Liver (tissue), 3 donors: ENCODE data around the gene BATF.

Experiments used
- EGR1 ChIP-seq, 2 donors: IDR thresholded peaks; 2 replicates each; pipeline ENCODE4 v1.6.1; 2016 to 2018; ENCODE audit warnings: antibody characterized with exemption in 2 of 2, low read depth in 2 of 2
- FOXA2 ChIP-seq: IDR thresholded peaks from 2 replicates; pipeline ENCODE4 v1.6.1; 2016; ENCODE audit warnings: antibody characterized with exemption
- HNF4G ChIP-seq: IDR thresholded peaks from 2 replicates; pipeline ENCODE4 v1.6.1; 2016; ENCODE audit warnings: antibody characterized with exemption
- JUND ChIP-seq, 2 donors: IDR thresholded peaks; 2 replicates each; pipeline ENCODE4 v1.6.1; 2016; ENCODE audit warnings: antibody characterized with exemption in 2 of 2
- RAD21 ChIP-seq, 2 donors: IDR thresholded peaks; 2 replicates each; pipeline ENCODE4 v1.6.1; 2016; ENCODE audit warnings: antibody characterized with exemption in 2 of 2, mild to moderate bottlenecking in 2 of 2
- RXRA ChIP-seq, 2 donors: IDR thresholded peaks; 2 replicates each; pipeline ENCODE4 v1.6.1; 2017 to 2018; ENCODE audit warnings: antibody characterized with exemption in 2 of 2, mild to moderate bottlenecking in 1 of 2
- SP1 ChIP-seq: IDR thresholded peaks from 2 replicates; pipeline ENCODE4 v1.6.1; 2018; ENCODE audit warnings: antibody characterized with exemption, mild to moderate bottlenecking
- TAF1 ChIP-seq: conservative IDR thresholded peaks from 2 replicates; pipeline ENCODE4 v1.6.1; 2016; ENCODE audit warnings: antibody characterized with exemption, mild to moderate bottlenecking
- TF ChIP-seq, protein P1 (sequence below): IDR thresholded peaks from 2 replicates; pipeline ENCODE4 v1.6.1; 2016; ENCODE audit warnings: antibody characterized with exemption
- TF ChIP-seq, protein P2 (sequence below): fragments of 150-350 bp; IDR thresholded peaks from 2 replicates; pipeline ENCODE4 v1.5.1; 2017; ENCODE audit warnings: improper control_type of control experiment, low read depth, low read length; ENCODE audit not compliant: missing input control
- TF ChIP-seq, protein P3 (sequence below): IDR thresholded peaks from 2 replicates; pipeline ENCODE4 v1.6.1; 2016; ENCODE audit warnings: antibody characterized with exemption
- TF ChIP-seq, protein P4 (sequence below): IDR thresholded peaks from 2 replicates; pipeline ENCODE4 v1.6.1; 2016; ENCODE audit warnings: antibody characterized with exemption
- donor health status: healthy.
- donor health status: healthy.

DNA sequence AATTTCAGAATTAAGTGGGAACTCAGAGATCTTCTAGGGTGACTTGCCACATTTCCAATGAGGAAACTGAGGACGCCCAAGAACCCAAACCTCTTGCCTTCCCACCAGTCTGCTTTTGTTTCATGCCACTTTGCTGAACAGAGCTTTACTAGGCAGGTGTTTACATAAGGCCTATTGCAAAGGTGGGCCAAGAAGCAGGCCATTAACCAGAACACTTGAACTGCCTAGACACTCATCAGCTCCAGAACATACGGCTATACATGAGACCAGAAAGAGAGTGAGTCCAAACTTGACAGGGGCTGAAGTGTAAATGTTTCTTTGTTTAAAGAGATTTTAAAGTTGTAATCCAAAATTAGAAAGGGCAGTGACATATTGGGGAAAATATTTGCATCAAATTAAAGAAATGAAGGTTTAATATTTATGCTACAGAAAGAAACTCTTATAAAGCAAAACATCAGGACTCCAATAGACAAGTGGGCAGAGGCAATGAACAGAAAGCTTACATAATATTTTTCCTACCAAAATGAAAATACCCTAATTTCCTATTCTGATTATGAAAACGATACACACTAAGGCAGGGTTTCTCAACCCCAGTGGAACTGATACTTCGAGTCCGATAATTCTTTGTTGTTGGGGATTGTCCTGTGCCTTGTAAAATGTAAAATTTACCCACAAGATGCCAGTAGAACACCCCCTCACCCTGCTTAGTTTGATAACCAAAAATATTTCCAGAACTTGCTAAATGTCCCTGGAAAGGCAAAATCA lies 11.7 kb downstream of the BATF start:
- no peak for TF ChIP-seq TAF1
- TF ChIP-seq, protein P1, sequence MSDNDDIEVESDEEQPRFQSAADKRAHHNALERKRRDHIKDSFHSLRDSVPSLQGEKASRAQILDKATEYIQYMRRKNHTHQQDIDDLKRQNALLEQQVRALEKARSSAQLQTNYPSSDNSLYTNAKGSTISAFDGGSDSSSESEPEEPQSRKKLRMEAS = no peak
- TF ChIP-seq, protein P2, sequence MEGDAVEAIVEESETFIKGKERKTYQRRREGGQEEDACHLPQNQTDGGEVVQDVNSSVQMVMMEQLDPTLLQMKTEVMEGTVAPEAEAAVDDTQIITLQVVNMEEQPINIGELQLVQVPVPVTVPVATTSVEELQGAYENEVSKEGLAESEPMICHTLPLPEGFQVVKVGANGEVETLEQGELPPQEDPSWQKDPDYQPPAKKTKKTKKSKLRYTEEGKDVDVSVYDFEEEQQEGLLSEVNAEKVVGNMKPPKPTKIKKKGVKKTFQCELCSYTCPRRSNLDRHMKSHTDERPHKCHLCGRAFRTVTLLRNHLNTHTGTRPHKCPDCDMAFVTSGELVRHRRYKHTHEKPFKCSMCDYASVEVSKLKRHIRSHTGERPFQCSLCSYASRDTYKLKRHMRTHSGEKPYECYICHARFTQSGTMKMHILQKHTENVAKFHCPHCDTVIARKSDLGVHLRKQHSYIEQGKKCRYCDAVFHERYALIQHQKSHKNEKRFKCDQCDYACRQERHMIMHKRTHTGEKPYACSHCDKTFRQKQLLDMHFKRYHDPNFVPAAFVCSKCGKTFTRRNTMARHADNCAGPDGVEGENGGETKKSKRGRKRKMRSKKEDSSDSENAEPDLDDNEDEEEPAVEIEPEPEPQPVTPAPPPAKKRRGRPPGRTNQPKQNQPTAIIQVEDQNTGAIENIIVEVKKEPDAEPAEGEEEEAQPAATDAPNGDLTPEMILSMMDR = no peak
- no peak for TF ChIP-seq SP1
- no peak for TF ChIP-seq EGR1 (IDR thresholded peaks at IDR 0.05; ENCODE audit: low read depth in 2 of 2)
- TF ChIP-seq RXRA (IDR thresholded peaks at IDR 0.05) = no peak
- no peak for TF ChIP-seq JUND (IDR thresholded peaks at IDR 0.05)
- TF ChIP-seq, protein P3, sequence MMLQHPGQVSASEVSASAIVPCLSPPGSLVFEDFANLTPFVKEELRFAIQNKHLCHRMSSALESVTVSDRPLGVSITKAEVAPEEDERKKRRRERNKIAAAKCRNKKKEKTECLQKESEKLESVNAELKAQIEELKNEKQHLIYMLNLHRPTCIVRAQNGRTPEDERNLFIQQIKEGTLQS = no peak
- TF ChIP-seq, protein P4, sequence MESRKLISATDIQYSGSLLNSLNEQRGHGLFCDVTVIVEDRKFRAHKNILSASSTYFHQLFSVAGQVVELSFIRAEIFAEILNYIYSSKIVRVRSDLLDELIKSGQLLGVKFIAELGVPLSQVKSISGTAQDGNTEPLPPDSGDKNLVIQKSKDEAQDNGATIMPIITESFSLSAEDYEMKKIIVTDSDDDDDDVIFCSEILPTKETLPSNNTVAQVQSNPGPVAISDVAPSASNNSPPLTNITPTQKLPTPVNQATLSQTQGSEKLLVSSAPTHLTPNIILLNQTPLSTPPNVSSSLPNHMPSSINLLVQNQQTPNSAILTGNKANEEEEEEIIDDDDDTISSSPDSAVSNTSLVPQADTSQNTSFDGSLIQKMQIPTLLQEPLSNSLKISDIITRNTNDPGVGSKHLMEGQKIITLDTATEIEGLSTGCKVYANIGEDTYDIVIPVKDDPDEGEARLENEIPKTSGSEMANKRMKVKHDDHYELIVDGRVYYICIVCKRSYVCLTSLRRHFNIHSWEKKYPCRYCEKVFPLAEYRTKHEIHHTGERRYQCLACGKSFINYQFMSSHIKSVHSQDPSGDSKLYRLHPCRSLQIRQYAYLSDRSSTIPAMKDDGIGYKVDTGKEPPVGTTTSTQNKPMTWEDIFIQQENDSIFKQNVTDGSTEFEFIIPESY = no peak
- no peak for TF ChIP-seq RAD21 (IDR thresholded peaks at IDR 0.05)
- TF ChIP-seq HNF4G = no peak
- TF ChIP-seq FOXA2 = no peak
